WTC11 (cell line): ENCODE results near the gene STAB1. TPM values are rescaled to one million over a fixed set of nuclear protein-coding genes. Genes with fewer than 3 reads are reported as not detected.

ENCODE experiments used
- ATAC-seq: fragments of 200-7000 bp; cut with Tn5 transposase; 2 replicates; pipeline ENCODE4 v1.10.0; 2021; ENCODE audit warnings: mild to moderate bottlenecking, moderate library complexity
- CTCF ChIA-PET: fragments of 300-600 bp; sonication (Branson Sonifier 250); formaldehyde crosslinking; loops from one replicate; lab custom pipeline; 2021; ENCODE audit warnings: antibody characterized with exemption; lab: Charles Lee
- POLR2A ChIA-PET: fragments of 350-600 bp; sonication (Branson Sonifier 250); formaldehyde crosslinking; loops from one replicate; lab custom pipeline; 2021; ENCODE audit warnings: antibody characterized with exemption; lab: Charles Lee
- DNase-seq: peaks from one replicate; pipeline ENCODE4 v3.0.0; 2021; ENCODE audit warnings: low spot score
- H3K27ac Mint-ChIP-seq: 2 replicates; pipeline ENCODE4 v1.8.0; 2021; ENCODE audit warnings: mixed read lengths
- H3K27me3 Mint-ChIP-seq: 2 replicates; pipeline ENCODE4 v1.8.0; 2021; ENCODE audit warnings: low read depth, mild to moderate bottlenecking, moderate library complexity, mixed read lengths
- H3K36me3 Mint-ChIP-seq: 2 replicates; pipeline ENCODE4 v1.8.0; 2021; ENCODE audit warnings: mixed read lengths
- H3K4me1 Mint-ChIP-seq: 2 replicates; pipeline ENCODE4 v1.8.0; 2022; ENCODE audit warnings: mixed read lengths
- H3K4me3 Mint-ChIP-seq: 2 replicates; pipeline ENCODE4 v1.8.0; 2021; ENCODE audit warnings: mild to moderate bottlenecking, moderate library complexity, mixed read lengths
- H3K9me3 Mint-ChIP-seq: 2 replicates; pipeline ENCODE4 v1.8.0; 2021; ENCODE audit warnings: mixed read lengths
- ATF1 ChIP-seq: sonication (generic); formaldehyde crosslinking; IDR thresholded peaks from 2 replicates; pipeline ENCODE4 v1.8.1; 2023; ENCODE audit warnings: mild to moderate bottlenecking, moderate library complexity, missing genetic modification reagents
- CREM ChIP-seq: sonication (generic); formaldehyde crosslinking; IDR thresholded peaks from 2 replicates; pipeline ENCODE4 v1.8.1; 2022; ENCODE audit warnings: mild to moderate bottlenecking, missing genetic modification reagents, moderate library complexity
- EMX1 ChIP-seq: fragments of 250-450 bp; sonication (Bioruptor Pico); IDR thresholded peaks from 2 replicates; pipeline ENCODE4 v1.8.0; 2021; ENCODE audit warnings: mild to moderate bottlenecking
- KAT7 ChIP-seq: sonication (generic); formaldehyde crosslinking; IDR thresholded peaks from 2 replicates; pipeline ENCODE4 v1.8.1; 2023; ENCODE audit warnings: missing genetic modification reagents, mild to moderate bottlenecking, borderline replicate concordance
- MYBL2 ChIP-seq: sonication (generic); formaldehyde crosslinking; IDR thresholded peaks from 2 replicates; pipeline ENCODE4 v1.8.1; 2023; ENCODE audit warnings: mild to moderate bottlenecking, moderate library complexity, missing genetic modification reagents
- RELA ChIP-seq: sonication (generic); formaldehyde crosslinking; IDR thresholded peaks from 2 replicates; pipeline ENCODE4 v1.8.1; 2022; ENCODE audit warnings: missing genetic modification reagents, mild to moderate bottlenecking, borderline replicate concordance
- RORB ChIP-seq: fragments of 250-450 bp; sonication (Bioruptor Pico); IDR thresholded peaks from 2 replicates; pipeline ENCODE4 v1.9.0; 2021; ENCODE audit warnings: mild to moderate bottlenecking
- SMAD4 ChIP-seq: sonication (generic); formaldehyde crosslinking; IDR thresholded peaks from 2 replicates; pipeline ENCODE4 v1.8.0; 2022; ENCODE audit warnings: mild to moderate bottlenecking, missing genetic modification reagents
- TP53 ChIP-seq: sonication (generic); formaldehyde crosslinking; IDR thresholded peaks from 2 replicates; pipeline ENCODE4 v1.8.1; 2023; ENCODE audit warnings: mild to moderate bottlenecking, missing genetic modification reagents
- ZNF396 ChIP-seq: fragments of 250-450 bp; sonication (Bioruptor Pico); IDR thresholded peaks from 2 replicates; pipeline ENCODE4 v1.8.0; 2021; ENCODE audit warnings: mild to moderate bottlenecking, moderate library complexity, borderline replicate concordance
- ZNF416 ChIP-seq: fragments of 250-450 bp; sonication (Bioruptor Pico); IDR thresholded peaks from 2 replicates; pipeline ENCODE4 v1.9.0; 2021; ENCODE audit warnings: mild to moderate bottlenecking, inconsistent platforms
- ZNF423 ChIP-seq: fragments of 250-450 bp; sonication (Bioruptor Pico); IDR thresholded peaks from 2 replicates; pipeline ENCODE4 v2.1.2; 2022; ENCODE audit warnings: mild to moderate bottlenecking, moderate library complexity
- total RNA-seq: library from RNA; stranded (reverse); gene quantifications from 3 replicates; pipeline ENCODE4 v1.2.3, GENCODE V29; 2021
- TF ChIP-seq, protein P1 (sequence below): sonication (generic); formaldehyde crosslinking; IDR thresholded peaks from 2 replicates; pipeline ENCODE4 v1.8.1; 2023; ENCODE audit warnings: mild to moderate bottlenecking, moderate library complexity, missing genetic modification reagents
- TF ChIP-seq, protein P2 (sequence below): sonication (generic); formaldehyde crosslinking; IDR thresholded peaks from 2 replicates; pipeline ENCODE4 v1.8.1; 2023; ENCODE audit warnings: mild to moderate bottlenecking, missing genetic modification reagents, moderate library complexity
- TF ChIP-seq, protein P3 (sequence below): sonication (generic); formaldehyde crosslinking; IDR thresholded peaks from 2 replicates; pipeline ENCODE4 v1.8.0; 2023; ENCODE audit warnings: mild to moderate bottlenecking, missing genetic modification reagents
- TF ChIP-seq, protein P4 (sequence below): fragments of 250-450 bp; sonication (Bioruptor Pico); IDR thresholded peaks from 2 replicates; pipeline ENCODE4 v1.9.0; 2021; ENCODE audit warnings: mild to moderate bottlenecking
- TF ChIP-seq, protein P5 (sequence below): fragments of 250-450 bp; sonication (Bioruptor Pico); IDR thresholded peaks from 2 replicates; pipeline ENCODE4 v1.9.0; 2021; ENCODE audit warnings: moderate library complexity, mild to moderate bottlenecking, inconsistent platforms, borderline replicate concordance
- TF ChIP-seq, protein P6 (sequence below): sonication (generic); formaldehyde crosslinking; IDR thresholded peaks from 2 replicates; pipeline ENCODE4 v1.8.0; 2022; ENCODE audit warnings: mild to moderate bottlenecking, missing genetic modification reagents
- TF ChIP-seq, protein P7 (sequence below): fragments of 250-450 bp; sonication (Bioruptor Pico); IDR thresholded peaks from 2 replicates; pipeline ENCODE4 v1.9.0; 2021; ENCODE audit warnings: mild to moderate bottlenecking, borderline replicate concordance
- TF ChIP-seq, protein P8 (sequence below): fragments of 250-450 bp; sonication (Bioruptor Pico); IDR thresholded peaks from 2 replicates; pipeline ENCODE4 v1.8.0; 2021; ENCODE audit warnings: mild to moderate bottlenecking

STAB1 gene
- total RNA-seq, 1 experiment from 2014 or later: 1.9 TPM

DNA sequence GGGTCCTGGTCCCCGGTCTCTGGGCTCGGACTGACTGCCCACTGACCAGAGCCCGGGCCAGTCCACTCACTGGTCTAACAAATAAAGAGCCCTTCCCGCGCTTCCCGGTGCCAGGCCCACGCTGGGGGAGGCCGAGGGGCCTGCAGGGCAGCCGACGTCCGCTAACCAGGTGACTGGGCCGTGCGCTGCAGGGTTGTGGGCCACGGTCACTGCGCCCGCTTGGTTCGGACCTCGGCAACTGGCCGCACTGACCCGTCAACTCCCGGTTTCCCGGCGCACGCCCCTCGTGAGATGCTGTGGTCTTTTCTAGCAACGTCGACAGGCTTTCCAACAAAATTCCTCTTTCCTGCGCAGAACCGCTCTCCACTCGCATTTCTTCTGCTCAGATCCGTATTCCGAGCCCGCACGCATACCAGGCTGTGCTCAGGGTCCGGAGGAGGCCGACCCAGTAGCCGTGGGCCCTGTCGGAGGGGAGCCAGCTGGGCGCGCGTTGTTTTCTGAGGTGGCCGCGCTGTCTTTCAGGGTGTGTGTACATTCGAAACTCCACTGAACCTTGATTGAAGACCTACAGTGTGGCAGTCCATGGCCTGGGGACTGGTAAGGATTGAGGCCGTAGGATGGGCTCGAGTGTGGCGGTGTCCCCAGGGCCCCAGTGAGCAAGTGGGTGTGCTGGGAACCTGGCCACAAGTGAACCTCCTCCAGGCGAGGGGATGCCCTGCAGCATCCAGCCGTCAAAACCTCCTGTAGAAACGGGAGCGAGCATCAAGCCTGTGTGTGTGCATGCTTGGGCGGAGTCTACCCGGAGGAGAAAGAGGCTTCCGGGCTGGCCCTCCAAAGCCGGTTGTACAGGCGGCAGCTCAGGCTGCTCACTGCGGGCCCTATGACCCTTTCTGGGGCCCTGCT is 39.4 kb downstream of the STAB1 start:
- DNase-seq (peak; percentile 49), ATAC-seq (peak; percentile 0; the same call in 1 of the 2 replicates)
- H3K4me1 Mint-ChIP-seq: peaks cover 45% of the 10 kb centered on the region
- H3K9me3 Mint-ChIP-seq: no peaks in the 10 kb centered on the region
- POLR2A ChIA-PET: no interaction called here
- H3K27ac Mint-ChIP-seq: peak overlapping the region; percentile 86
- peak overlapping the region; percentile 85 for H3K4me3 Mint-ChIP-seq
- CTCF ChIA-PET: no interaction called here
- no peaks in the 10 kb centered on the region for H3K36me3 Mint-ChIP-seq
- H3K27me3 Mint-ChIP-seq: no peaks in the 10 kb centered on the region
- TF ChIP-seq ATF1: no peak
- no peak for TF ChIP-seq TP53 (CRISPR knock-in tag)
- no peak for TF ChIP-seq ZNF423 (CRISPR knock-in tag)
- no peak for TF ChIP-seq ZNF416 (CRISPR knock-in tag)
- TF ChIP-seq, protein P1, sequence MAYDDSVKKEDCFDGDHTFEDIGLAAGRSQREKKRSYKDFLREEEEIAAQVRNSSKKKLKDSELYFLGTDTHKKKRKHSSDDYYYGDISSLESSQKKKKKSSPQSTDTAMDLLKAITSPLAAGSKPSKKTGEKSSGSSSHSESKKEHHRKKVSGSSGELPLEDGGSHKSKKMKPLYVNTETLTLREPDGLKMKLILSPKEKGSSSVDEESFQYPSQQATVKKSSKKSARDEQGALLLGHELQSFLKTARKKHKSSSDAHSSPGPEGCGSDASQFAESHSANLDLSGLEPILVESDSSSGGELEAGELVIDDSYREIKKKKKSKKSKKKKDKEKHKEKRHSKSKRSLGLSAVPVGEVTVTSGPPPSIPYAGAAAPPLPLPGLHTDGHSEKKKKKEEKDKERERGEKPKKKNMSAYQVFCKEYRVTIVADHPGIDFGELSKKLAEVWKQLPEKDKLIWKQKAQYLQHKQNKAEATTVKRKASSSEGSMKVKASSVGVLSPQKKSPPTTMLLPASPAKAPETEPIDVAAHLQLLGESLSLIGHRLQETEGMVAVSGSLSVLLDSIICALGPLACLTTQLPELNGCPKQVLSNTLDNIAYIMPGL (CRISPR knock-in tag): 0 out of 2 replicates have a peak, but pooled peaks have one; percentile 53
- TF ChIP-seq, protein P2, sequence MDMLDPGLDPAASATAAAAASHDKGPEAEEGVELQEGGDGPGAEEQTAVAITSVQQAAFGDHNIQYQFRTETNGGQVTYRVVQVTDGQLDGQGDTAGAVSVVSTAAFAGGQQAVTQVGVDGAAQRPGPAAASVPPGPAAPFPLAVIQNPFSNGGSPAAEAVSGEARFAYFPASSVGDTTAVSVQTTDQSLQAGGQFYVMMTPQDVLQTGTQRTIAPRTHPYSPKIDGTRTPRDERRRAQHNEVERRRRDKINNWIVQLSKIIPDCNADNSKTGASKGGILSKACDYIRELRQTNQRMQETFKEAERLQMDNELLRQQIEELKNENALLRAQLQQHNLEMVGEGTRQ (CRISPR knock-in tag): no peak
- TF ChIP-seq, protein P3, sequence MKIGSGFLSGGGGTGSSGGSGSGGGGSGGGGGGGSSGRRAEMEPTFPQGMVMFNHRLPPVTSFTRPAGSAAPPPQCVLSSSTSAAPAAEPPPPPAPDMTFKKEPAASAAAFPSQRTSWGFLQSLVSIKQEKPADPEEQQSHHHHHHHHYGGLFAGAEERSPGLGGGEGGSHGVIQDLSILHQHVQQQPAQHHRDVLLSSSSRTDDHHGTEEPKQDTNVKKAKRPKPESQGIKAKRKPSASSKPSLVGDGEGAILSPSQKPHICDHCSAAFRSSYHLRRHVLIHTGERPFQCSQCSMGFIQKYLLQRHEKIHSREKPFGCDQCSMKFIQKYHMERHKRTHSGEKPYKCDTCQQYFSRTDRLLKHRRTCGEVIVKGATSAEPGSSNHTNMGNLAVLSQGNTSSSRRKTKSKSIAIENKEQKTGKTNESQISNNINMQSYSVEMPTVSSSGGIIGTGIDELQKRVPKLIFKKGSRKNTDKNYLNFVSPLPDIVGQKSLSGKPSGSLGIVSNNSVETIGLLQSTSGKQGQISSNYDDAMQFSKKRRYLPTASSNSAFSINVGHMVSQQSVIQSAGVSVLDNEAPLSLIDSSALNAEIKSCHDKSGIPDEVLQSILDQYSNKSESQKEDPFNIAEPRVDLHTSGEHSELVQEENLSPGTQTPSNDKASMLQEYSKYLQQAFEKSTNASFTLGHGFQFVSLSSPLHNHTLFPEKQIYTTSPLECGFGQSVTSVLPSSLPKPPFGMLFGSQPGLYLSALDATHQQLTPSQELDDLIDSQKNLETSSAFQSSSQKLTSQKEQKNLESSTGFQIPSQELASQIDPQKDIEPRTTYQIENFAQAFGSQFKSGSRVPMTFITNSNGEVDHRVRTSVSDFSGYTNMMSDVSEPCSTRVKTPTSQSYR (CRISPR knock-in tag): no peak
- TF ChIP-seq ZNF396 (CRISPR knock-in tag): no peak
- TF ChIP-seq, protein P4, sequence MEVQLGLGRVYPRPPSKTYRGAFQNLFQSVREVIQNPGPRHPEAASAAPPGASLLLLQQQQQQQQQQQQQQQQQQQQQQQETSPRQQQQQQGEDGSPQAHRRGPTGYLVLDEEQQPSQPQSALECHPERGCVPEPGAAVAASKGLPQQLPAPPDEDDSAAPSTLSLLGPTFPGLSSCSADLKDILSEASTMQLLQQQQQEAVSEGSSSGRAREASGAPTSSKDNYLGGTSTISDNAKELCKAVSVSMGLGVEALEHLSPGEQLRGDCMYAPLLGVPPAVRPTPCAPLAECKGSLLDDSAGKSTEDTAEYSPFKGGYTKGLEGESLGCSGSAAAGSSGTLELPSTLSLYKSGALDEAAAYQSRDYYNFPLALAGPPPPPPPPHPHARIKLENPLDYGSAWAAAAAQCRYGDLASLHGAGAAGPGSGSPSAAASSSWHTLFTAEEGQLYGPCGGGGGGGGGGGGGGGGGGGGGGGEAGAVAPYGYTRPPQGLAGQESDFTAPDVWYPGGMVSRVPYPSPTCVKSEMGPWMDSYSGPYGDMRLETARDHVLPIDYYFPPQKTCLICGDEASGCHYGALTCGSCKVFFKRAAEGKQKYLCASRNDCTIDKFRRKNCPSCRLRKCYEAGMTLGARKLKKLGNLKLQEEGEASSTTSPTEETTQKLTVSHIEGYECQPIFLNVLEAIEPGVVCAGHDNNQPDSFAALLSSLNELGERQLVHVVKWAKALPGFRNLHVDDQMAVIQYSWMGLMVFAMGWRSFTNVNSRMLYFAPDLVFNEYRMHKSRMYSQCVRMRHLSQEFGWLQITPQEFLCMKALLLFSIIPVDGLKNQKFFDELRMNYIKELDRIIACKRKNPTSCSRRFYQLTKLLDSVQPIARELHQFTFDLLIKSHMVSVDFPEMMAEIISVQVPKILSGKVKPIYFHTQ (CRISPR knock-in tag): no peak
- no peak for TF ChIP-seq SMAD4 (CRISPR knock-in tag)
- TF ChIP-seq RORB (CRISPR knock-in tag): no peak
- TF ChIP-seq EMX1 (CRISPR knock-in tag): no peak
- TF ChIP-seq, protein P5, sequence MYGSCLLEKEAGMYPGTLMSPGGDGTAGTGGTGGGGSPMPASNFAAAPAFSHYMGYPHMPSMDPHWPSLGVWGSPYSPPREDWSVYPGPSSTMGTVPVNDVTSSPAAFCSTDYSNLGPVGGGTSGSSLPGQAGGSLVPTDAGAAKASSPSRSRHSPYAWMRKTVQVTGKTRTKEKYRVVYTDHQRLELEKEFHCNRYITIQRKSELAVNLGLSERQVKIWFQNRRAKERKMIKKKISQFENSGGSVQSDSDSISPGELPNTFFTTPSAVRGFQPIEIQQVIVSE (CRISPR knock-in tag): no peak
- TF ChIP-seq, protein P6, sequence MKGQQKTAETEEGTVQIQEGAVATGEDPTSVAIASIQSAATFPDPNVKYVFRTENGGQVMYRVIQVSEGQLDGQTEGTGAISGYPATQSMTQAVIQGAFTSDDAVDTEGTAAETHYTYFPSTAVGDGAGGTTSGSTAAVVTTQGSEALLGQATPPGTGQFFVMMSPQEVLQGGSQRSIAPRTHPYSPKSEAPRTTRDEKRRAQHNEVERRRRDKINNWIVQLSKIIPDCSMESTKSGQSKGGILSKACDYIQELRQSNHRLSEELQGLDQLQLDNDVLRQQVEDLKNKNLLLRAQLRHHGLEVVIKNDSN (CRISPR knock-in tag): no peak
- TF ChIP-seq MYBL2: no peak
- TF ChIP-seq, protein P7, sequence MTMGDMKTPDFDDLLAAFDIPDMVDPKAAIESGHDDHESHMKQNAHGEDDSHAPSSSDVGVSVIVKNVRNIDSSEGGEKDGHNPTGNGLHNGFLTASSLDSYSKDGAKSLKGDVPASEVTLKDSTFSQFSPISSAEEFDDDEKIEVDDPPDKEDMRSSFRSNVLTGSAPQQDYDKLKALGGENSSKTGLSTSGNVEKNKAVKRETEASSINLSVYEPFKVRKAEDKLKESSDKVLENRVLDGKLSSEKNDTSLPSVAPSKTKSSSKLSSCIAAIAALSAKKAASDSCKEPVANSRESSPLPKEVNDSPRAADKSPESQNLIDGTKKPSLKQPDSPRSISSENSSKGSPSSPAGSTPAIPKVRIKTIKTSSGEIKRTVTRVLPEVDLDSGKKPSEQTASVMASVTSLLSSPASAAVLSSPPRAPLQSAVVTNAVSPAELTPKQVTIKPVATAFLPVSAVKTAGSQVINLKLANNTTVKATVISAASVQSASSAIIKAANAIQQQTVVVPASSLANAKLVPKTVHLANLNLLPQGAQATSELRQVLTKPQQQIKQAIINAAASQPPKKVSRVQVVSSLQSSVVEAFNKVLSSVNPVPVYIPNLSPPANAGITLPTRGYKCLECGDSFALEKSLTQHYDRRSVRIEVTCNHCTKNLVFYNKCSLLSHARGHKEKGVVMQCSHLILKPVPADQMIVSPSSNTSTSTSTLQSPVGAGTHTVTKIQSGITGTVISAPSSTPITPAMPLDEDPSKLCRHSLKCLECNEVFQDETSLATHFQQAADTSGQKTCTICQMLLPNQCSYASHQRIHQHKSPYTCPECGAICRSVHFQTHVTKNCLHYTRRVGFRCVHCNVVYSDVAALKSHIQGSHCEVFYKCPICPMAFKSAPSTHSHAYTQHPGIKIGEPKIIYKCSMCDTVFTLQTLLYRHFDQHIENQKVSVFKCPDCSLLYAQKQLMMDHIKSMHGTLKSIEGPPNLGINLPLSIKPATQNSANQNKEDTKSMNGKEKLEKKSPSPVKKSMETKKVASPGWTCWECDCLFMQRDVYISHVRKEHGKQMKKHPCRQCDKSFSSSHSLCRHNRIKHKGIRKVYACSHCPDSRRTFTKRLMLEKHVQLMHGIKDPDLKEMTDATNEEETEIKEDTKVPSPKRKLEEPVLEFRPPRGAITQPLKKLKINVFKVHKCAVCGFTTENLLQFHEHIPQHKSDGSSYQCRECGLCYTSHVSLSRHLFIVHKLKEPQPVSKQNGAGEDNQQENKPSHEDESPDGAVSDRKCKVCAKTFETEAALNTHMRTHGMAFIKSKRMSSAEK (CRISPR knock-in tag): no peak
- TF ChIP-seq KAT7: 0 out of 2 replicates have a peak, but pooled peaks have one; percentile 54
- no peak for TF ChIP-seq RELA
- TF ChIP-seq, protein P8, sequence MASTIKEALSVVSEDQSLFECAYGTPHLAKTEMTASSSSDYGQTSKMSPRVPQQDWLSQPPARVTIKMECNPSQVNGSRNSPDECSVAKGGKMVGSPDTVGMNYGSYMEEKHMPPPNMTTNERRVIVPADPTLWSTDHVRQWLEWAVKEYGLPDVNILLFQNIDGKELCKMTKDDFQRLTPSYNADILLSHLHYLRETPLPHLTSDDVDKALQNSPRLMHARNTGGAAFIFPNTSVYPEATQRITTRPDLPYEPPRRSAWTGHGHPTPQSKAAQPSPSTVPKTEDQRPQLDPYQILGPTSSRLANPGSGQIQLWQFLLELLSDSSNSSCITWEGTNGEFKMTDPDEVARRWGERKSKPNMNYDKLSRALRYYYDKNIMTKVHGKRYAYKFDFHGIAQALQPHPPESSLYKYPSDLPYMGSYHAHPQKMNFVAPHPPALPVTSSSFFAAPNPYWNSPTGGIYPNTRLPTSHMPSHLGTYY (CRISPR knock-in tag): no peak
- 0 out of 2 replicates have a peak, but pooled peaks have one; percentile 2 for TF ChIP-seq CREM (CRISPR knock-in tag)
